GM23248 (cell line): ENCODE measurements around the gene GIPC2. TPM values are rescaled to one million over a fixed set of nuclear protein-coding genes. Genes with fewer than 3 reads are reported as not detected.

Experiments
- DNase-seq: peaks from one replicate; pipeline ENCODE4 v3.0.0-alpha.2; 2015
- H2AFZ ChIP-seq: fragments of 200-600 bp; sonication (generic); 2 replicates; pipeline ENCODE4 v1.6.1; 2016; ENCODE audit warnings: antibody characterized with exemption
- H3F3A ChIP-seq: fragments of 200-600 bp; sonication (generic); 2 replicates; pipeline ENCODE4 v1.6.1; 2016; ENCODE audit warnings: mild to moderate bottlenecking, antibody characterized with exemption, mixed run types; ENCODE audit not compliant: insufficient read depth
- H3K27ac ChIP-seq: fragments of 200-600 bp; sonication (generic); 2 replicates; pipeline ENCODE4 v1.5.1; 2016; ENCODE audit warnings: mild to moderate bottlenecking
- H3K27me3 ChIP-seq: fragments of 200-600 bp; sonication (generic); replicated peaks from 2 replicates; pipeline ENCODE4 v1.6.1; 2016; ENCODE audit warnings: mild to moderate bottlenecking; ENCODE audit not compliant: insufficient read depth
- H3K36me3 ChIP-seq: fragments of 200-600 bp; sonication (generic); 2 replicates; pipeline ENCODE4 v1.6.1; 2016; ENCODE audit warnings: low read depth, mild to moderate bottlenecking
- H3K4me1 ChIP-seq: fragments of 200-600 bp; sonication (generic); 2 replicates; pipeline ENCODE4 v1.6.1; 2016; ENCODE audit warnings: mild to moderate bottlenecking; ENCODE audit not compliant: insufficient read depth
- H3K4me2 ChIP-seq: fragments of 200-600 bp; sonication (generic); one replicate; pipeline ENCODE4 v1.6.1; 2016; ENCODE audit warnings: mild to moderate bottlenecking; ENCODE audit not compliant: unreplicated experiment
- H3K4me3 ChIP-seq: fragments of 200-600 bp; sonication (generic); 2 replicates; pipeline ENCODE4 v1.5.1; 2016; ENCODE audit warnings: mild to moderate bottlenecking
- H3K79me2 ChIP-seq: fragments of 200-600 bp; sonication (generic); 2 replicates; pipeline ENCODE4 v1.6.1; 2016; ENCODE audit warnings: mild to moderate bottlenecking; ENCODE audit not compliant: insufficient read depth
- H3K9ac ChIP-seq: fragments of 200-600 bp; sonication (generic); 2 replicates; pipeline ENCODE4 v1.6.1; 2016; ENCODE audit warnings: mild to moderate bottlenecking
- H3K9me2 ChIP-seq: fragments of 200-600 bp; sonication (generic); 2 replicates; pipeline ENCODE4 v1.6.1; 2016; ENCODE audit warnings: mixed run types, mild to moderate bottlenecking, moderate library complexity; ENCODE audit not compliant: insufficient read depth
- H3K9me3 ChIP-seq: fragments of 200-600 bp; sonication (generic); one replicate; pipeline ENCODE4 v1.6.1; 2017; ENCODE audit warnings: low read depth
- H4K20me1 ChIP-seq: fragments of 200-600 bp; sonication (generic); 2 replicates; pipeline ENCODE4 v1.6.0; 2016; ENCODE audit not compliant: insufficient read depth
- EZH2 ChIP-seq: fragments of 200-600 bp; sonication (generic); IDR thresholded peaks from 2 replicates; pipeline ENCODE4 v1.6.1; 2018; ENCODE audit warnings: antibody characterized with exemption, mild to moderate bottlenecking; ENCODE audit not compliant: insufficient read depth, poor library complexity, severe bottlenecking
- EZH2phosphoT487 ChIP-seq: fragments of 200-600 bp; sonication (generic); IDR thresholded peaks from 2 replicates; pipeline ENCODE4 v1.6.1; 2018; ENCODE audit warnings: antibody characterized with exemption, moderate library complexity, mild to moderate bottlenecking, low read depth; ENCODE audit not compliant: insufficient read depth
- WGBS, 2 experiments: methylation state at CpG; one replicate each; pipeline ENCODE4 v1.1.6; 2015 to 2017; ENCODE audit warnings: low lambda C conversion rate in 2 of 2, low coverage in 1 of 2; ENCODE audit errors: missing lambda C conversion rate in 2 of 2; 5-methylcytosine and 5-hydroxymethylcytosine counted together
- in situ Hi-C: fragments of 300-500 bp; cut with MboI; formaldehyde crosslinking; loops from 2 replicates; pipeline ENCODE4 v1.15.0; 2020
- polyA plus RNA-seq: library from polyadenylated mRNA; unstranded; fragments of >200 nt; fragmentation: Nextera tagmentation; extraction: Ambion mirVana; gene quantifications from 2 replicates; pipeline ENCODE4 v1.2.1, GENCODE V29; 2016
- total RNA-seq: library from RNA; depleted of rRNA; stranded (reverse); fragments of >200 nt; shearing (Covaris generic); gene quantifications from 2 replicates; pipeline ENCODE4 v1.2.3, GENCODE V29; 2014

The GIPC2 gene
- total and polyA plus RNA-seq, 2 experiments from 2014 or later = 0.32 to 0.68 TPM

GRCh38 chr1:78073441-78073840, 27.7 kb downstream of the GIPC2 start:
- 91 to 100% methylated on average over 1 of the region's 1 CpG for WGBS, 2 experiments
- Histone ChIP-seq H3K4me1 (peaks cover 37% of the 10 kb centered on the region), H3K27ac (no peak overlapping the region), H3K36me3 (no peaks in the 10 kb centered on the region), H3K27me3 (no peaks in the 10 kb centered on the region), H2AFZ (no peak overlapping the region), H3K9me3 (no peaks in the 10 kb centered on the region), H3K9me2 (no peaks in the 10 kb centered on the region), H3K9ac (no peak overlapping the region), H3K4me3 (no peak overlapping the region), H3K4me2 (no peak overlapping the region), H3F3A (peaks cover 18% of the 10 kb centered on the region; the same call in 1 of the 2 replicates), H3K79me2 (no peaks in the 10 kb centered on the region), H4K20me1 (no peaks in the 10 kb centered on the region)
- in situ Hi-C loops = no loop called here
- DNase-seq = no peak
- TF ChIP-seq EZH2 (no peak), EZH2phosphoT487 (no peak)

GRCh38 chr1:78075621-78076020, 29.9 kb downstream of the GIPC2 start:
- H3K79me2 ChIP-seq = no peaks in the 10 kb centered on the region
- H3K36me3 ChIP-seq = no peaks in the 10 kb centered on the region
- peak; percentile 37 for DNase-seq
- no peak overlapping the region for H3K4me3 ChIP-seq
- in situ Hi-C loops = no loop called here
- H2AFZ ChIP-seq = no peak overlapping the region
- no peaks in the 10 kb centered on the region for H4K20me1 ChIP-seq
- no peaks in the 10 kb centered on the region for H3K27me3 ChIP-seq
- H3K9ac ChIP-seq = no peak overlapping the region
- H3K27ac ChIP-seq = no peak overlapping the region
- H3F3A ChIP-seq = peaks cover 13% of the 10 kb centered on the region
- no peaks in the 10 kb centered on the region for H3K9me3 ChIP-seq
- peaks cover 33% of the 10 kb centered on the region for H3K4me1 ChIP-seq
- H3K4me2 ChIP-seq = no peak overlapping the region
- no peaks in the 10 kb centered on the region for H3K9me2 ChIP-seq
- no peak for TF ChIP-seq EZH2
- 44 to 51% methylated on average over 3 of the region's 3 CpGs for WGBS, 2 experiments

GRCh38 chr1:78078358-78078757, 32.6 kb downstream of the GIPC2 start:
- Histone ChIP-seq H2AFZ (0 out of 2 replicates have a peak overlapping the region, but pooled peaks have one; percentile 30), H3K4me3 (no peak overlapping the region), H3F3A (peaks cover 9% of the 10 kb centered on the region; the same call in 1 of the 2 replicates), H3K4me1 (peaks cover 28% of the 10 kb centered on the region), H3K36me3 (no peaks in the 10 kb centered on the region), H4K20me1 (no peaks in the 10 kb centered on the region), H3K4me2 (no peak overlapping the region), H3K27me3 (no peaks in the 10 kb centered on the region), H3K9me2 (no peaks in the 10 kb centered on the region), H3K9me3 (no peaks in the 10 kb centered on the region), H3K79me2 (no peaks in the 10 kb centered on the region), H3K27ac (no peak overlapping the region), H3K9ac (no peak overlapping the region)
- no peak for DNase-seq
- TF ChIP-seq EZH2phosphoT487 (no peak), EZH2 (no peak)
- 62 to 70% methylated on average over 3 of the region's 3 CpGs for WGBS, 2 experiments
- in situ Hi-C loops = no loop called here

- peak; percentile 50 for DNase-seq
- H3K27me3 ChIP-seq = no peaks in the 10 kb centered on the region
- 71 to 73% methylated on average over 2 of the region's 2 CpGs for WGBS, 2 experiments
- H3K4me1 ChIP-seq = peaks cover 28% of the 10 kb centered on the region
- H3K9me2 ChIP-seq = no peaks in the 10 kb centered on the region
- no peaks in the 10 kb centered on the region for H3K9me3 ChIP-seq
- peak overlapping the region; percentile 7 for H3K4me2 ChIP-seq
- peaks cover 9% of the 10 kb centered on the region; the same call in 1 of the 2 replicates for H3F3A ChIP-seq
- no peak overlapping the region for H3K9ac ChIP-seq
- H3K79me2 ChIP-seq = no peaks in the 10 kb centered on the region
- in situ Hi-C loops = no loop called here
- TF ChIP-seq EZH2 (no peak), EZH2phosphoT487 (no peak)
- H4K20me1 ChIP-seq = no peaks in the 10 kb centered on the region
- H3K27ac ChIP-seq = peak overlapping the region; percentile 8; the same call in 1 of the 2 replicates
- H3K4me3 ChIP-seq = no peak overlapping the region
- H3K36me3 ChIP-seq = no peaks in the 10 kb centered on the region
- peak overlapping the region; percentile 62 for H2AFZ ChIP-seq
These were observed 33.8 kb downstream of the GIPC2 start for GRCh38 chr1:78079580-78079979.

- Histone ChIP-seq H3K4me2 (no peak overlapping the region), H4K20me1 (no peaks in the 10 kb centered on the region), H3K9me2 (no peaks in the 10 kb centered on the region), H3K27me3 (no peaks in the 10 kb centered on the region), H3K9ac (no peak overlapping the region), H2AFZ (peak overlapping the region; percentile 44), H3K27ac (no peak overlapping the region), H3K4me1 (peaks cover 28% of the 10 kb centered on the region), H3K4me3 (no peak overlapping the region), H3K9me3 (no peaks in the 10 kb centered on the region), H3F3A (peaks cover 9% of the 10 kb centered on the region; the same call in 1 of the 2 replicates), H3K36me3 (no peaks in the 10 kb centered on the region), H3K79me2 (no peaks in the 10 kb centered on the region)
- in situ Hi-C loops = no loop called here
- no peak for TF ChIP-seq EZH2
- TF ChIP-seq EZH2phosphoT487 = no peak
- 97% methylated on average over 2 of the region's 2 CpGs for WGBS, 2 experiments
- no peak for DNase-seq
These were observed 35.0 kb downstream of the GIPC2 start for GRCh38 chr1:78080767-78081166.
